CD4-positive, alpha-beta T cell (primary cell): ENCODE results near the gene UXS1. TPM values are rescaled to one million over a fixed set of nuclear protein-coding genes. Genes with fewer than 3 reads are reported as not detected.

Experiments used
- ATAC-seq: fragments of 200-7000 bp; cut with Tn5 transposase; one replicate; pipeline ENCODE4 v1.10.0; 2022; ENCODE audit warnings: mild to moderate bottlenecking; ENCODE audit not compliant: poor library complexity
- CTCF ChIA-PET: fragments of 350-600 bp; sonication (Branson Sonifier 250); formaldehyde crosslinking; loops from one replicate; lab custom pipeline; 2021; ENCODE audit warnings: antibody characterized with exemption, inconsistent platforms; lab: Charles Lee
- POLR2A ChIA-PET: fragments of 350-600 bp; sonication (Branson Sonifier 250); formaldehyde crosslinking; loops from one replicate; lab custom pipeline; 2021; ENCODE audit warnings: antibody characterized with exemption, inconsistent platforms; lab: Charles Lee
- DNase-seq, 14 experiments: peaks; one replicate each; pipeline ENCODE4 v3.0.0-alpha.2; 2013 to 2020; ENCODE audit warnings: mixed read lengths in 2 of 14
- H3K27ac ChIP-seq, 2 donors: one replicate each; pipeline versions ENCODE4 v1.5.1 to v1.7.0; 2013; ENCODE audit warnings: low read length in 2 of 2, low read depth in 1 of 2, mild to moderate bottlenecking in 1 of 2
- H3K27me3 ChIP-seq, 2 experiments: 1 replicate in 1 of 2; 2 replicates in 1 of 2; pipeline versions ENCODE4 v1.6.1 to v1.7.0; 2013; ENCODE audit warnings: low read length in 2 of 2, control low read depth in 1 of 2, mild to moderate bottlenecking in 1 of 2, moderate library complexity in 1 of 2; ENCODE audit not compliant: insufficient read depth in 2 of 2, control insufficient read depth in 1 of 2
- H3K36me3 ChIP-seq: one replicate; pipeline ENCODE4 v1.6.1; 2013; ENCODE audit warnings: low read length, control low read depth; ENCODE audit not compliant: insufficient read depth
- H3K4me1 ChIP-seq: one replicate; pipeline ENCODE4 v1.6.1; 2013; ENCODE audit warnings: low read length, control low read depth; ENCODE audit not compliant: insufficient read depth
- H3K4me3 ChIP-seq: one replicate; pipeline ENCODE4 v1.5.1; 2013; ENCODE audit warnings: mild to moderate bottlenecking, low read length, moderate library complexity
- H3K9me3 ChIP-seq, 2 experiments: 1 replicate in 1 of 2; 2 replicates in 1 of 2; pipeline versions ENCODE4 v1.6.1 to v1.7.0; 2013; ENCODE audit warnings: low read length in 2 of 2, mild to moderate bottlenecking in 2 of 2, control low read depth in 1 of 2, moderate library complexity in 1 of 2; ENCODE audit not compliant: control insufficient read depth in 1 of 2, insufficient read depth in 1 of 2
- H3K27ac Mint-ChIP-seq: one replicate; pipeline ENCODE4 v1.8.0; 2020; ENCODE audit warnings: mixed read lengths
- H3K27me3 Mint-ChIP-seq: one replicate; pipeline ENCODE4 v1.8.0; 2021; ENCODE audit warnings: mixed read lengths
- H3K36me3 Mint-ChIP-seq: one replicate; pipeline ENCODE4 v1.8.0; 2021; ENCODE audit warnings: low read depth, mixed read lengths
- H3K4me1 Mint-ChIP-seq: one replicate; pipeline ENCODE4 v1.8.0; 2021; ENCODE audit warnings: low read depth, mixed read lengths
- H3K4me3 Mint-ChIP-seq: one replicate; pipeline ENCODE4 v1.8.0; 2020; ENCODE audit warnings: mild to moderate bottlenecking, mixed read lengths
- H3K9me3 Mint-ChIP-seq: one replicate; pipeline ENCODE4 v1.8.0; 2020; ENCODE audit warnings: mixed read lengths
- CTCF ChIP-seq: fragments of 200-600 bp; IDR thresholded peaks from one replicate; pipeline ENCODE4 v1.8.0; 2022; ENCODE audit warnings: antibody characterized with exemption, mild to moderate bottlenecking
- intact Hi-C, 2 experiments: fragments of 100-400 bp; cut with DNase I in 1 of 2; cut with micrococcal nuclease in 1 of 2; formaldehyde crosslinking; loops; one replicate each; pipeline versions ENCODE4 v1.15.1 to v1.9.0; 2023 to 2025; cut with DNase I, micrococcal nuclease
- total RNA-seq, 174 experiments: library from RNA in 2 of 174; stranded (reverse) in 2 of 174; gene quantifications; one replicate each; pipeline ENCODE4 v1.2.3 and lab custom pipeline; 2021 to 2026

The UXS1 gene
- total RNA-seq, 2 experiments from 2014 or later: 59.3 to 67.1 TPM

DNA sequence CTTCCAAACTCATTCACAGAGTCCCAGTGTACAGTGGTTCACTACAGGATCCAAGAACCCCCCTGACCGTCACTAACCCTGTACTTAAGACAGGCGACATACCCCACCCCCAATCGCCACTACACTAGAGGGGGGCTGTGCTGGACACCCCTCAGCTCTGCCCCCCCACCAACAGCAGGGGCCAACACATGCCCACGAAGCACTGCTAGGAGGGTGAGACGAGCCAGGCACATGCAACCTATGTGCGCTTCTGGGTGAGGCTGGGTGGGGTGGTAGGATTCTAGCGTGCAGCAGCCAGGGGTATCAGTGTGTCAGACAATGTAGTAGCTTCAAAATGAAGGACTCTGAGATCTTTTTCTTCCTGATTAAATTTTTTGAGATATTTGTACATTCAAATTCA, 67.8 kb downstream of the UXS1 start:
- H3K27ac Mint-ChIP-seq: peak overlapping the region; percentile 44
- no peak for DNase-seq
- POLR2A ChIA-PET: interaction anchor here (1.2 kb wide), 1 partner anchor 34 kb away, joined by 3 read pairs; no protein-coding TSS in a partner anchor
- H3K36me3 Mint-ChIP-seq: peaks cover 82% of the 10 kb centered on the region
- Histone ChIP-seq H3K4me1 (peaks cover 11% of the 10 kb centered on the region), H3K36me3 (peaks cover 84% of the 10 kb centered on the region), H3K9me3 (no peaks in the 10 kb centered on the region), H3K27me3 (no peaks in the 10 kb centered on the region), H3K4me3 (no peak overlapping the region), H3K27ac (no peak overlapping the region)
- no peak overlapping the region for H3K4me3 Mint-ChIP-seq
- ATAC-seq: no peak
- intact Hi-C loops: no loop called here
- no peak for TF ChIP-seq CTCF
- H3K4me1 Mint-ChIP-seq: peaks cover 28% of the 10 kb centered on the region
- CTCF ChIA-PET: no interaction called here
- no peaks in the 10 kb centered on the region for H3K27me3 Mint-ChIP-seq
- no peaks in the 10 kb centered on the region for H3K9me3 Mint-ChIP-seq

GRCh38 chr2:106124905-106125549, 69.1 kb downstream of the UXS1 start:
- no peaks in the 10 kb centered on the region for H3K9me3 Mint-ChIP-seq
- H3K4me1 Mint-ChIP-seq: peaks cover 28% of the 10 kb centered on the region
- Histone ChIP-seq H3K27ac (no peak overlapping the region), H3K27me3 (no peaks in the 10 kb centered on the region), H3K4me3 (no peak overlapping the region), H3K36me3 (peaks cover 92% of the 10 kb centered on the region), H3K9me3 (no peaks in the 10 kb centered on the region), H3K4me1 (peaks cover 6% of the 10 kb centered on the region)
- no peak for ATAC-seq
- peaks cover 91% of the 10 kb centered on the region for H3K36me3 Mint-ChIP-seq
- ChIA-PET CTCF (no interaction called here), POLR2A (no interaction called here)
- no peak for DNase-seq
- TF ChIP-seq CTCF: no peak
- H3K27ac Mint-ChIP-seq: peak overlapping the region; percentile 58
- H3K4me3 Mint-ChIP-seq: no peak overlapping the region
- no peaks in the 10 kb centered on the region for H3K27me3 Mint-ChIP-seq
- intact Hi-C loops: no loop called here

DNA sequence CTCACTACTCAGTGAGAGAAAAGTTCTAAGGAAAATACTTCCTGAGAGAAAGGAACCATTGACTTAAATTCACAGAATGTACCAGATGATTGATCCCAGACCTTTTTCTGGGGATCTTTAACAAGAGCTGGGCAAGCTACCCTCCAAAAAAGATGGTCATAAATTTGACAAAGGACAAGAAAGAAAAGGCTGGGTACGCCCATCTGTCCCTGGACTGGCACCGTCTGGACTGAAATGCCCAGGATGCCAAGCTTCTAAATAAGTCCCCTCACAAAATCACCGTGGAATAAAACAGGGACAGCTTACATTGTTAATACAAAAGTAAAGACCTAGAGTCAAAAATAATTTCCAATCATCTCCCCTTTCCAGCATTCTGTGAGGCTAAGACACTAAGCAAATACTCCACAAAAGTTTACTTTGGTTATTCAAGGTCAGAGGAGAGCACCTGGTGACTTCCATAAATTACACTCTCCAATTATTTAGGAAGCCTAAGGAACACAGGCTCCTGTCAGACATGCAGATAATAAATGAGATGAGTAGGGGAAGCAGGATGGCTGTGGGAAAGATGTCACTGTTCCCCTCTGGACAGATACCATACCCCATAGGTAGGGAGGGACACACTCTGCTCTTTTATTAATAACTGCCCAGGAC, 69.9 kb downstream of the UXS1 start:
- Histone ChIP-seq H3K4me1 (peaks cover 6% of the 10 kb centered on the region), H3K36me3 (peaks cover 94% of the 10 kb centered on the region), H3K4me3 (no peak overlapping the region), H3K27ac (no peak overlapping the region), H3K27me3 (no peaks in the 10 kb centered on the region), H3K9me3 (no peaks in the 10 kb centered on the region)
- Mint-ChIP-seq H3K36me3 (peaks cover 91% of the 10 kb centered on the region), H3K4me3 (no peak overlapping the region), H3K4me1 (peaks cover 31% of the 10 kb centered on the region), H3K27ac (peak overlapping the region; percentile 58), H3K9me3 (no peaks in the 10 kb centered on the region), H3K27me3 (no peaks in the 10 kb centered on the region)
- ATAC-seq (no peak), DNase-seq (no peak)
- ChIA-PET POLR2A (no interaction called here), CTCF (no interaction called here)
- intact Hi-C loops: no loop called here
- no peak for TF ChIP-seq CTCF
